Sigmoid colon (tissue), 7 donors: ENCODE results near the gene CSTPP1. TPM values are rescaled to one million over a fixed set of nuclear protein-coding genes. Genes with fewer than 3 reads are reported as not detected.
A peak's percentile ranks its signal among the peaks of the same experiment; 100 is the strongest.

Experiments used
- DNase-seq: peaks from one replicate; pipeline ENCODE4 v3.0.0-alpha.2; 2019
- H3K27ac ChIP-seq, 4 donors: fragments of 200-600 bp; sonication (generic); one replicate each; pipeline ENCODE4 v1.5.1; 2016 to 2019; ENCODE audit warnings: mild to moderate bottlenecking in 1 of 4
- H3K27me3 ChIP-seq, 3 donors: fragments of 200-600 bp; sonication (generic); one replicate each; pipeline ENCODE4 v1.5.1; 2019; ENCODE audit warnings: mild to moderate bottlenecking in 1 of 3
- H3K36me3 ChIP-seq, 4 donors: fragments of 200-600 bp; sonication (generic); one replicate each; pipeline ENCODE4 v1.5.1; 2016 to 2019
- H3K4me1 ChIP-seq, 4 donors: fragments of 200-600 bp; sonication (generic); one replicate each; pipeline ENCODE4 v1.5.1; 2017 to 2019
- H3K4me3 ChIP-seq, 4 donors: fragments of 200-600 bp; sonication (generic); one replicate each; pipeline ENCODE4 v1.5.1; 2017 to 2019; ENCODE audit warnings: mild to moderate bottlenecking in 2 of 4, moderate library complexity in 1 of 4
- H3K9me3 ChIP-seq, 4 donors: fragments of 200-600 bp in 3 of 4; sonication (generic) in 3 of 4; one replicate each; pipeline versions ENCODE4 v1.5.1 to v1.6.1; 2013 to 2019
- EP300 ChIP-seq, 4 donors: sonication (generic); formaldehyde crosslinking; IDR thresholded peaks; one replicate each; pipeline ENCODE4 v1.6.1; 2017; ENCODE audit warnings: antibody characterized with exemption in 4 of 4
- POLR2A ChIP-seq, 2 donors: fragments of 450-650 bp; IDR thresholded peaks; one replicate each; pipeline ENCODE4 v1.6.1; 2016; ENCODE audit warnings: antibody characterized with exemption in 2 of 2, mild to moderate bottlenecking in 2 of 2, moderate library complexity in 2 of 2
- POLR2AphosphoS5 ChIP-seq, 4 donors: sonication (generic); formaldehyde crosslinking; IDR thresholded peaks; one replicate each; pipeline ENCODE4 v1.6.1; 2017; ENCODE audit warnings: antibody characterized with exemption in 4 of 4
- WGBS, 2 donors: extraction: QIAGEN DNeasy Blood & Tissue Kit; methylation state at CpG; one replicate each; pipeline ENCODE4 v1.1.7; 2013; 5-methylcytosine and 5-hydroxymethylcytosine counted together
- intact Hi-C: fragments of 100-400 bp; cut with DNase I; formaldehyde crosslinking; loops from one replicate; pipeline ENCODE4 v1.15.1; 2023
- polyA plus RNA-seq, 3 donors: library from polyadenylated mRNA; stranded (reverse); fragments of 200-250 nt; gene quantifications; one replicate each; pipeline ENCODE4 v1.2.3, GENCODE V29; 2013
- total RNA-seq, 4 donors: library from RNA; depleted of rRNA; stranded (reverse); fragments of >200 nt; gene quantifications; one replicate each; pipeline ENCODE4 v1.1.0, GENCODE V29; 2016
- TF ChIP-seq, protein P1 (sequence below), 4 experiments: fragments of 450-650 bp in 3 of 4; fragments of 200-600 bp in 1 of 4; IDR thresholded peaks; one replicate each; pipeline ENCODE4 v1.5.1; 2016 to 2019; ENCODE audit warnings: antibody characterized with exemption in 4 of 4, mild to moderate bottlenecking in 3 of 4, moderate library complexity in 2 of 4
- donor health status: healthy with polysubstance abuse.
- donor health status: Bipolar disorder and iron deficiency.
- donor health status: healthy.

CSTPP1 gene
- total and polyA plus RNA-seq, 7 donors: 12.9 to 29.4 (median 22.8) TPM

DNA sequence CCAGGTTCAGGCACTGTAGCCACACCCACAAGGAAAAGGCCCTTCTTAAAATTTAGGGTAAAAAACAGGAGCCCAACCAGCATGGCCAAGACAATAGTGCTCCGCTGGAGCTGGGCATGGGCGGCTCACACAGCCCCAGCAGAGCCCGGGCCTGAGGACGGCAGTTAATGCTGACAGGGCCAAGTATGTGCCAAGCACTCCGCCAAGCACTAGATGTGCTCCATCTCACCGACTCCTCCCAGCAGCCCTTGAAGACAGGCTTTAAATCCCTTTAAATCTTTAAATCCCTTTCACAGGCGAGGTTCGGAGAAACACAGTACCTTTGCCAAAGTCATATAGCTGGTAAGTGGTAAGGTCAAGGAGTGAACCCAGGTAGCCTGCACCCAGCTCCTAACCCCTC lies 235.3 kb downstream of the CSTPP1 start:
- WGBS, 2 donors: 86 to 87% methylated on average over 8 of the region's 8 CpGs
- peak; percentile 78 for DNase-seq
- Histone ChIP-seq H3K4me3 (no peak overlapping the region), H3K27ac (peak overlapping the region; percentile 54 to 71 (median 68)), H3K4me1 (peaks cover 0 to 51% (median 40%) of the 10 kb centered on the region in 4 donors), H3K27me3 (no peaks in the 10 kb centered on the region), H3K9me3 (no peaks in the 10 kb centered on the region), H3K36me3 (peaks cover 26 to 83% (median 57%) of the 10 kb centered on the region in 4 donors)
- intact Hi-C loops: no loop called here
- TF ChIP-seq POLR2AphosphoS5 (IDR thresholded peaks at IDR 0.05) (peak in 2 of 4 donors; percentile 28 to 49), POLR2A (IDR thresholded peaks at IDR 0.05) (no peak), EP300 (IDR thresholded peaks at IDR 0.05) (no peak)
- TF ChIP-seq, protein P1, sequence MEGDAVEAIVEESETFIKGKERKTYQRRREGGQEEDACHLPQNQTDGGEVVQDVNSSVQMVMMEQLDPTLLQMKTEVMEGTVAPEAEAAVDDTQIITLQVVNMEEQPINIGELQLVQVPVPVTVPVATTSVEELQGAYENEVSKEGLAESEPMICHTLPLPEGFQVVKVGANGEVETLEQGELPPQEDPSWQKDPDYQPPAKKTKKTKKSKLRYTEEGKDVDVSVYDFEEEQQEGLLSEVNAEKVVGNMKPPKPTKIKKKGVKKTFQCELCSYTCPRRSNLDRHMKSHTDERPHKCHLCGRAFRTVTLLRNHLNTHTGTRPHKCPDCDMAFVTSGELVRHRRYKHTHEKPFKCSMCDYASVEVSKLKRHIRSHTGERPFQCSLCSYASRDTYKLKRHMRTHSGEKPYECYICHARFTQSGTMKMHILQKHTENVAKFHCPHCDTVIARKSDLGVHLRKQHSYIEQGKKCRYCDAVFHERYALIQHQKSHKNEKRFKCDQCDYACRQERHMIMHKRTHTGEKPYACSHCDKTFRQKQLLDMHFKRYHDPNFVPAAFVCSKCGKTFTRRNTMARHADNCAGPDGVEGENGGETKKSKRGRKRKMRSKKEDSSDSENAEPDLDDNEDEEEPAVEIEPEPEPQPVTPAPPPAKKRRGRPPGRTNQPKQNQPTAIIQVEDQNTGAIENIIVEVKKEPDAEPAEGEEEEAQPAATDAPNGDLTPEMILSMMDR (IDR thresholded peaks at IDR 0.05): no peak

DNA sequence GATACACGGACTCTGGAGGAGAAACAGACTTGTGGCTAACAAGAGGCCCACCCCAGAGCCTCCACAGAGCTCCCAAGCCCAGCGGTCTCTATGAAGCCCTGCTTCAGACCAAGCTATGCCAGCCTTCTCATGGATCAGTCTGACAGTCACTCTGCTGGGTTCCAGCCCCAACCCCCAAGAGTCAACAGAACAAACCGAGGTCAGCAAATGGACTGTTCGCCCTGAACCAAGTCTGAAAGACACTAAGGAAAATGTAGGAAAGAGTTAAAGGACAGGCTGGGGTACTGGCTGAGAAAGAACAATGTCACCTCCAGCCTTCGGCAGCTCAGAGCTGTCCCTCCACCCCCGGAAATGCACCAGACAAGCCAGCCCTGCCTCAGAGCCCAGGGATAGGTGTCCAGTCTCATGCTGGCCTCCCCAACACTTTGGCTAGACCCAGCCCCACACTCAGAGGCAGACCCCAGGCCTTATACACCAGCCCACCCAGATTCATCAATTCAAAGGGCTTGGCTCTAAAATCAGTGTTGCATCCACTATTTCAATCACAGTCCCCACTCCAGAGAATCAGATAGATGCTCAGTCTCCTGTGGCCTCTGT lies 236.3 kb downstream of the CSTPP1 start:
- Histone ChIP-seq H3K27me3 (no peaks in the 10 kb centered on the region), H3K4me1 (peaks cover 0 to 59% (median 47%) of the 10 kb centered on the region in 4 donors), H3K27ac (peak overlapping the region; percentile 54 to 71 (median 68)), H3K9me3 (no peaks in the 10 kb centered on the region), H3K4me3 (no peak overlapping the region), H3K36me3 (peaks cover 17 to 74% (median 47%) of the 10 kb centered on the region in 4 donors)
- no peak for DNase-seq
- intact Hi-C loops: no loop called here
- 78 to 81% methylated on average over 6 of the region's 6 CpGs for WGBS, 2 donors
- no peak for TF ChIP-seq POLR2A (IDR thresholded peaks at IDR 0.05)
- no peak for TF ChIP-seq EP300 (IDR thresholded peaks at IDR 0.05)
- TF ChIP-seq, protein P1 (IDR thresholded peaks at IDR 0.05): no peak
- TF ChIP-seq POLR2AphosphoS5 (IDR thresholded peaks at IDR 0.05): no peak

DNA sequence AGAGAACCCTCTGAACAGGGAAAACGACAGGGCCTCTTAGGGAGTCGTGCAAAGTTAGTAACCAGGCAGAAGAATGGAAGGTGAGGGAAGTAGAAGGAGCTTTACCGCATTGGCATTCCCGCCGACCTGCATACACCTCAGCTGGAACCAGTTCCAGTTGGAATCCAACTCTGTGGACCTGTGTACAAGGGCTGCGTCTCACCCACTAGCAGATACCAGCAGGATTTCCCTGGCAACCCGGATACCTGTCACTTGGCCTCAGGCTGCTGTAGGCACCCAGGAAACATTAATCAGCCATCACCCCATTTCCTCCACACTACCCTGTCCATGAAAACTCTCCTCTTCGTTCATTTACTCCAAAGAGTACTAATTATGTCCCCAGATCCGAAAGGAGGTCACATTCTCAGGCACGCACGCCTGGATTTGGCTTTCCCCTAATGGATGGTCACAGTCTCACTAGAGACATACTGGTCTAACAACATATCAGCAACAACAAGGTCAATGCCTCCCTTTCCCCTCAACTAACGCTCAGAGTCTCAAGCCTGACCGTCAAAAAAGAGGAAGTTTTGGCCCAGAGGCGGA lies 239.3 kb downstream of the CSTPP1 start:
- peaks cover 0 to 73% (median 56%) of the 10 kb centered on the region in 4 donors for H3K4me1 ChIP-seq
- intact Hi-C loops: loop anchor here (2.0 kb wide), 2 partner anchors 39 to 95 kb away; partner anchors contain the start of genes DDB2 and MADD

DNA sequence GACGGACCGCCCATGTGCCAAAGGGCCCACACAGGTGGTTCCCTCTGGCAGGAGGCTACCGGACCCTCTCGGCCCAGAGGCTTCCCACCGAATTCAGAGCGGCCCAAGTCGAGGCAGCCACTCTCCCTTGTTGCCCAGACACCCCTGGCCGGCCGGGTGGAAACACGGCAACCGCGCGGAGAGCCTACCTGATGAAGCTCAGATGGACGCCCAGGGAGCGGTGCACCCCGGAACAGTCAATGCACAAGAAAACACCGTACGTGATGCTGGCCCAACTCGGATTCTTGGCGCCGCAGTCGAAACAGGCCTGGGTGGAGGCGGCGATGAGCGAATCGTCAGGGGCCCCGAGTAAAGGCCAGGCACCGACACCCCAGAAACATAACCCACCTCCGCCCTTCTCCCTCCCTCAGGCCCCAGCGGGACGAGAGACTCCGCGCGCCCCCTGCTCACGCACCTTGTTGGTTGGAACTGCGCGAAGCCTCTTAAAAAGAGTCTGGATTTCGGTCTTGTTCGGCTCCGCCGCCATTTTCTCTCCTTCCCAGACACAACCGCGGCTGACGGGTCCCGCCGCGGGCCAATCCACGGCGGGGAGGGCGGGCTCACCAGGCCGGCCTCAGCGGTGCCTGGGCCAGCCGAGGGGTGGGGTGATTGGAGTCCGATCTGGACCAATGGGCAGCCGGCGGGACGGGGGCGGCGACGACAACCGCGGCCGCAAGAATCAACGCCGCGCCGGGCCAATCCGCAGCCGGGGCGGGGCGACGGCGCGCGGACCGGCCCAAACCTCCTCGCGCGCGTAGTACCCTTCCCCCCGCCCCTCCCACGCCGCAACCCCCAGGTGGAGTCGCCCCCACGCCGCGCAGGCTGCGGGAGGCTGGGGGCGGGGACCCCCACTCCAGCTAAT lies 240.0 kb downstream of the CSTPP1 start, which contains the start of gene ARFGAP2:
TSS of gene ARFGAP2 (minus strand) at position 552 of the 901 bp plus-strand sequence. CDS start at position 526, 26 bp downstream.
- WGBS, 2 donors: 0% methylated on average over 89 of the region's 89 CpGs
- peaks cover 0 to 66% (median 50%) of the 10 kb centered on the region in 4 donors for H3K4me1 ChIP-seq
- peak within 1 kb of the TSS; percentile 77 to 97 (median 94) for H3K4me3 ChIP-seq
- intact Hi-C loops: loop anchor here (2.0 kb wide), 2 partner anchors 38 to 94 kb away; partner anchors contain the start of genes DDB2 and MADD
- no peaks in the 10 kb centered on the region for H3K9me3 ChIP-seq
- peak; percentile 98 for DNase-seq
- H3K36me3 ChIP-seq: peaks cover 6 to 72% (median 27%) of the 10 kb centered on the region in 4 donors
- peak within 1 kb of the TSS; percentile 92 to 99 (median 98) for H3K27ac ChIP-seq
- H3K27me3 ChIP-seq: no peaks in the 10 kb centered on the region
- TF ChIP-seq POLR2A (IDR thresholded peaks at IDR 0.05): peak; percentile 16 to 32
- TF ChIP-seq, protein P1 (IDR thresholded peaks at IDR 0.05): no peak
- peak in 2 of 4 donors; percentile 17 to 24 for TF ChIP-seq EP300 (IDR thresholded peaks at IDR 0.05)
- TF ChIP-seq POLR2AphosphoS5 (IDR thresholded peaks at IDR 0.05): peak in 3 of 4 donors; percentile 83 to 90 (median 86)

More for the DNA sequence above, 239.3 kb downstream of the CSTPP1 start:
- Histone ChIP-seq H3K27ac (peak overlapping the region; percentile 92 to 99 (median 98)), H3K27me3 (no peaks in the 10 kb centered on the region), H3K9me3 (no peaks in the 10 kb centered on the region), H3K4me3 (peak overlapping the region; percentile 77 to 97 (median 94)), H3K36me3 (peaks cover 6 to 72% (median 33%) of the 10 kb centered on the region in 4 donors)
- TF ChIP-seq POLR2AphosphoS5 (IDR thresholded peaks at IDR 0.05) (no peak), POLR2A (IDR thresholded peaks at IDR 0.05) (no peak), EP300 (IDR thresholded peaks at IDR 0.05) (no peak)
- TF ChIP-seq, protein P1 (IDR thresholded peaks at IDR 0.05): no peak
- 22 to 34% methylated on average over 14 of the region's 14 CpGs for WGBS, 2 donors
- DNase-seq: no peak
